Hepatocyte (in vitro differentiated cells): ENCODE results near the gene CLASRP. TPM values are rescaled to one million over a fixed set of nuclear protein-coding genes. Genes with fewer than 3 reads are reported as not detected.

Experiments used
- DNase-seq: peaks from one replicate; pipeline ENCODE4 v3.0.0-alpha.2; 2016; ENCODE audit warnings: low spot score
- H2AFZ ChIP-seq: fragments of 200-600 bp; sonication (generic); 2 replicates; pipeline ENCODE4 v1.6.0; 2016; ENCODE audit warnings: antibody characterized with exemption, mild to moderate bottlenecking
- H3K27ac ChIP-seq: fragments of 200-600 bp; sonication (generic); 2 replicates; pipeline ENCODE4 v1.5.1; 2016; ENCODE audit warnings: mild to moderate bottlenecking
- H3K27me3 ChIP-seq: fragments of 200-600 bp; sonication (generic); 2 replicates; pipeline ENCODE4 v1.6.1; 2016
- H3K36me3 ChIP-seq: fragments of 200-600 bp; sonication (generic); replicated peaks from 2 replicates; pipeline ENCODE4 v1.5.1; 2016; ENCODE audit warnings: low read depth; ENCODE audit not compliant: insufficient read depth
- H3K4me1 ChIP-seq: fragments of 200-600 bp; sonication (generic); 2 replicates; pipeline ENCODE4 v1.5.1; 2016; ENCODE audit warnings: mild to moderate bottlenecking, moderate library complexity; ENCODE audit not compliant: insufficient read depth
- H3K4me2 ChIP-seq: fragments of 200-600 bp; sonication (generic); 2 replicates; pipeline ENCODE4 v1.6.0; 2016
- H3K4me3 ChIP-seq: fragments of 200-600 bp; sonication (generic); 2 replicates; pipeline ENCODE4 v1.5.1; 2016; ENCODE audit warnings: mild to moderate bottlenecking
- H3K79me2 ChIP-seq: fragments of 200-600 bp; sonication (generic); 2 replicates; pipeline ENCODE4 v1.6.0; 2017; ENCODE audit warnings: mild to moderate bottlenecking
- H3K9me2 ChIP-seq: fragments of 200-600 bp; sonication (generic); replicated peaks from 2 replicates; pipeline ENCODE4 v1.6.0; 2017; ENCODE audit warnings: mild to moderate bottlenecking; ENCODE audit not compliant: insufficient read depth
- H3K9me3 ChIP-seq: fragments of 200-600 bp; sonication (generic); 2 replicates; pipeline ENCODE4 v1.5.1; 2016; ENCODE audit warnings: low read depth, mild to moderate bottlenecking
- H4K20me1 ChIP-seq: fragments of 200-600 bp; sonication (generic); 2 replicates; pipeline ENCODE4 v1.6.0; 2016; ENCODE audit warnings: mild to moderate bottlenecking; ENCODE audit not compliant: insufficient read depth, poor library complexity, severe bottlenecking
- CTCF ChIP-seq: fragments of 200-600 bp; sonication (generic); IDR thresholded peaks from 2 replicates; pipeline ENCODE4 v1.5.1; 2016; ENCODE audit warnings: antibody characterized with exemption, mild to moderate bottlenecking; ENCODE audit not compliant: poor library complexity
- EZH2 ChIP-seq: fragments of 200-600 bp; sonication (generic); IDR thresholded peaks from 2 replicates; pipeline ENCODE4 v1.6.1; 2016; ENCODE audit warnings: antibody characterized with exemption, mild to moderate bottlenecking, borderline replicate concordance
- EZH2phosphoT487 ChIP-seq: fragments of 200-600 bp; sonication (generic); IDR thresholded peaks from one replicate; pipeline ENCODE4 v1.6.1; 2018; ENCODE audit warnings: antibody characterized with exemption, mild to moderate bottlenecking, low read depth, moderate library complexity; ENCODE audit not compliant: unreplicated experiment, severe bottlenecking
- WGBS: methylation state at CpG from one replicate; pipeline ENCODE4 v1.1.6; 2016; ENCODE audit warnings: low lambda C conversion rate; ENCODE audit errors: missing lambda C conversion rate; 5-methylcytosine and 5-hydroxymethylcytosine counted together
- polyA plus RNA-seq: library from polyadenylated mRNA; unstranded; fragments of >200 nt; fragmentation: Nextera tagmentation; extraction: Ambion mirVana; gene quantifications from 2 replicates; pipeline ENCODE4 v1.2.1, GENCODE V29; 2016
- total RNA-seq: library from RNA; depleted of rRNA; stranded (reverse); fragments of >200 nt; gene quantifications from 2 replicates; pipeline ENCODE4 v1.2.3, GENCODE V29; 2014

Gene CLASRP
- total and polyA plus RNA-seq, 2 experiments from 2014 or later, result 45.8 to 56.2 TPM

- Histone ChIP-seq H3K4me3 (no peak overlapping the region), H3K9me2 (no peaks in the 10 kb centered on the region), H3K4me1 (peaks cover 72% of the 10 kb centered on the region), H3K79me2 (peaks cover 96% of the 10 kb centered on the region), H3K27ac (peak overlapping the region; percentile 94), H2AFZ (no peak overlapping the region), H3K4me2 (peak overlapping the region; percentile 65), H3K9me3 (no peaks in the 10 kb centered on the region), H4K20me1 (peaks cover 49% of the 10 kb centered on the region), H3K27me3 (no peaks in the 10 kb centered on the region), H3K36me3 (no peaks in the 10 kb centered on the region)
- 64% methylated on average over 16 of the region's 16 CpGs for WGBS
- no peak for TF ChIP-seq CTCF
- TF ChIP-seq EZH2, result no peak
- peak; percentile 92 for DNase-seq
Observed at GRCh38 chr19:45097776-45098520, 59.1 kb downstream of the CLASRP start.

GRCh38 chr19:45098521-45099466 lies 59.9 kb downstream of the CLASRP start:
- Histone ChIP-seq H3K79me2 (peaks cover 96% of the 10 kb centered on the region), H3K9me2 (no peaks in the 10 kb centered on the region), H3K27ac (peak overlapping the region; percentile 94), H3K4me1 (peaks cover 78% of the 10 kb centered on the region), H3K27me3 (no peaks in the 10 kb centered on the region), H3K36me3 (no peaks in the 10 kb centered on the region), H2AFZ (no peak overlapping the region), H4K20me1 (peaks cover 57% of the 10 kb centered on the region), H3K4me2 (peak overlapping the region; percentile 62), H3K9me3 (no peaks in the 10 kb centered on the region), H3K4me3 (no peak overlapping the region)
- no peak for DNase-seq
- WGBS, result 70% methylated on average over 15 of the region's 15 CpGs
- TF ChIP-seq EZH2 (no peak), EZH2phosphoT487 (no peak), CTCF (no peak)

GRCh38 chr19:45099467-45100191 lies 60.8 kb downstream of the CLASRP start:
- Histone ChIP-seq H3K4me2 (peak overlapping the region; percentile 62), H4K20me1 (peaks cover 60% of the 10 kb centered on the region), H3K4me1 (peaks cover 80% of the 10 kb centered on the region), H3K9me2 (no peaks in the 10 kb centered on the region), H3K36me3 (no peaks in the 10 kb centered on the region), H3K9me3 (no peaks in the 10 kb centered on the region), H3K27ac (peak overlapping the region; percentile 94), H3K79me2 (peaks cover 95% of the 10 kb centered on the region), H3K4me3 (no peak overlapping the region), H2AFZ (no peak overlapping the region), H3K27me3 (no peaks in the 10 kb centered on the region)
- 71% methylated on average over 25 of the region's 25 CpGs for WGBS
- no peak for TF ChIP-seq EZH2phosphoT487
- no peak for TF ChIP-seq CTCF
- TF ChIP-seq EZH2, result no peak
- peak; percentile 59 for DNase-seq
